Measurements from ENCODE around the gene SMPDL3B. TPM values are rescaled to one million over a fixed set of nuclear protein-coding genes. Genes with fewer than 3 reads are reported as not detected.

SMPDL3B gene
- total RNA-seq, 1 donor from 2014 or later, result not detected

- peak overlapping the region; percentile 51 for H3K27ac ChIP-seq (replicated peaks)
- H3K9me3 ChIP-seq (replicated peaks), result no peaks in the 10 kb centered on the region
- no peak overlapping the region for H3K4me3 ChIP-seq
- no peaks in the 10 kb centered on the region for H3K27me3 ChIP-seq (ENCODE audit: low read depth)
- H3K36me3 ChIP-seq, result peaks cover 50% of the 10 kb centered on the region
- peaks cover 32% of the 10 kb centered on the region for H3K4me1 ChIP-seq
- intact Hi-C loops (cut with micrococcal nuclease), result no loop called here
- no peak for DNase-seq
- no peak for TF ChIP-seq CTCF (IDR thresholded peaks at IDR 0.05; ENCODE audit: borderline replicate concordance)
These were observed 37.3 kb downstream of the SMPDL3B start for GRCh38 chr1:27972141-27972540.

- TF ChIP-seq CTCF (IDR thresholded peaks at IDR 0.05; ENCODE audit: borderline replicate concordance), result no peak
- Histone ChIP-seq H3K4me1 (peaks cover 24% of the 10 kb centered on the region), H3K4me3 (no peak overlapping the region), H3K36me3 (peaks cover 50% of the 10 kb centered on the region), H3K27ac (replicated peaks) (no peak overlapping the region), H3K9me3 (replicated peaks) (no peaks in the 10 kb centered on the region), H3K27me3 (ENCODE audit: low read depth) (no peaks in the 10 kb centered on the region)
- DNase-seq, result no peak
- intact Hi-C loops (cut with micrococcal nuclease), result no loop called here
These were observed 39.1 kb downstream of the SMPDL3B start for GRCh38 chr1:27973771-27974416.

- no peak for TF ChIP-seq CTCF (IDR thresholded peaks at IDR 0.05; ENCODE audit: borderline replicate concordance)
- H3K27ac ChIP-seq (replicated peaks), result no peak overlapping the region
- no peak for DNase-seq
- peaks cover 27% of the 10 kb centered on the region for H3K4me1 ChIP-seq
- no peaks in the 10 kb centered on the region for H3K9me3 ChIP-seq (replicated peaks)
- no peaks in the 10 kb centered on the region for H3K27me3 ChIP-seq (ENCODE audit: low read depth)
- peaks cover 50% of the 10 kb centered on the region for H3K36me3 ChIP-seq
- intact Hi-C loops (cut with micrococcal nuclease), result no loop called here
- no peak overlapping the region for H3K4me3 ChIP-seq
These were observed 39.6 kb downstream of the SMPDL3B start for GRCh38 chr1:27974417-27974781.

- TF ChIP-seq CTCF (IDR thresholded peaks at IDR 0.05; ENCODE audit: borderline replicate concordance), result peak; percentile 60
- no peak overlapping the region for H3K27ac ChIP-seq (replicated peaks)
- intact Hi-C loops (cut with micrococcal nuclease), result no loop called here
- no peaks in the 10 kb centered on the region for H3K27me3 ChIP-seq (ENCODE audit: low read depth)
- no peak overlapping the region for H3K4me3 ChIP-seq
- peaks cover 20% of the 10 kb centered on the region for H3K4me1 ChIP-seq
- peaks cover 39% of the 10 kb centered on the region for H3K36me3 ChIP-seq
- DNase-seq, result no peak
- no peaks in the 10 kb centered on the region for H3K9me3 ChIP-seq (replicated peaks)
These were observed 44.5 kb downstream of the SMPDL3B start for GRCh38 chr1:27979151-27979858.

GRCh38 chr1:27979859-27980201 is 45.0 kb downstream of the SMPDL3B start:
- Histone ChIP-seq H3K4me3 (no peak overlapping the region), H3K27me3 (ENCODE audit: low read depth) (no peaks in the 10 kb centered on the region), H3K36me3 (peaks cover 34% of the 10 kb centered on the region), H3K27ac (replicated peaks) (no peak overlapping the region), H3K9me3 (replicated peaks) (no peaks in the 10 kb centered on the region), H3K4me1 (peaks cover 20% of the 10 kb centered on the region)
- no peak for DNase-seq
- TF ChIP-seq CTCF (IDR thresholded peaks at IDR 0.05; ENCODE audit: borderline replicate concordance), result no peak
- intact Hi-C loops (cut with micrococcal nuclease), result no loop called here
